Progenitor cell of endocrine pancreas (in vitro differentiated cells): ENCODE data around the gene NTRK2. TPM values are rescaled to one million over a fixed set of nuclear protein-coding genes. Genes with fewer than 3 reads are reported as not detected.

Experiments
- DNase-seq: peaks from one replicate; pipeline ENCODE4 v3.0.0; 2021; ENCODE audit warnings: low spot score; ENCODE audit not compliant: unreplicated experiment
- H3K27ac Mint-ChIP-seq: 2 replicates; pipeline ENCODE4 v1.8.0; 2021; ENCODE audit warnings: mild to moderate bottlenecking, moderate library complexity, mixed read lengths
- H3K27me3 Mint-ChIP-seq: 2 replicates; pipeline ENCODE4 v1.8.0; 2021; ENCODE audit warnings: mixed read lengths
- H3K36me3 Mint-ChIP-seq: 2 replicates; pipeline ENCODE4 v1.8.0; 2022; ENCODE audit warnings: mixed read lengths; ENCODE audit not compliant: insufficient read depth
- H3K4me1 Mint-ChIP-seq: 2 replicates; pipeline ENCODE4 v1.8.0; 2021; ENCODE audit warnings: low read depth, mixed read lengths
- H3K4me3 Mint-ChIP-seq: 2 replicates; pipeline ENCODE4 v1.8.0; 2021; ENCODE audit warnings: low read depth, mild to moderate bottlenecking, moderate library complexity, mixed read lengths
- H3K9me3 Mint-ChIP-seq: 2 replicates; pipeline ENCODE4 v1.8.0; 2021; ENCODE audit warnings: low read depth, mixed read lengths
- CTCF ChIP-seq: fragments of 200-600 bp; sonication (generic); IDR thresholded peaks from one replicate; pipeline ENCODE4 v1.5.0; 2021; ENCODE audit warnings: antibody characterized with exemption, mild to moderate bottlenecking; ENCODE audit not compliant: unreplicated experiment
- total RNA-seq: library from RNA; stranded (reverse); gene quantifications from 2 replicates; pipeline ENCODE4 v1.2.1, GENCODE V29; 2021

NTRK2 gene
- total RNA-seq, 1 donor from 2014 or later = 4.7 TPM

GRCh38 chr9:84780385-84780784 lies 110.9 kb downstream of the NTRK2 start:
- Mint-ChIP-seq H3K27ac (no peak overlapping the region), H3K36me3 (no peaks in the 10 kb centered on the region), H3K9me3 (no peaks in the 10 kb centered on the region), H3K4me1 (peaks cover 1% of the 10 kb centered on the region), H3K4me3 (no peak overlapping the region), H3K27me3 (peaks cover 7% of the 10 kb centered on the region)
- no peak for DNase-seq
- no peak for TF ChIP-seq CTCF

GRCh38 chr9:84781458-84781857 lies 111.9 kb downstream of the NTRK2 start:
- TF ChIP-seq CTCF = peak; percentile 54
- Mint-ChIP-seq H3K27ac (no peak overlapping the region), H3K36me3 (no peaks in the 10 kb centered on the region), H3K9me3 (no peaks in the 10 kb centered on the region), H3K4me1 (peaks cover 1% of the 10 kb centered on the region), H3K4me3 (no peak overlapping the region), H3K27me3 (peaks cover 7% of the 10 kb centered on the region)
- DNase-seq = no peak

GRCh38 chr9:84781931-84782866 lies 112.7 kb downstream of the NTRK2 start:
- H3K4me1 Mint-ChIP-seq = peaks cover 1% of the 10 kb centered on the region
- no peaks in the 10 kb centered on the region for H3K9me3 Mint-ChIP-seq
- H3K27me3 Mint-ChIP-seq = peaks cover 7% of the 10 kb centered on the region
- no peak overlapping the region for H3K27ac Mint-ChIP-seq
- DNase-seq = no peak
- TF ChIP-seq CTCF = no peak
- no peak overlapping the region for H3K4me3 Mint-ChIP-seq
- H3K36me3 Mint-ChIP-seq = no peaks in the 10 kb centered on the region

- peaks cover 7% of the 10 kb centered on the region for H3K27me3 Mint-ChIP-seq
- H3K4me1 Mint-ChIP-seq = peaks cover 14% of the 10 kb centered on the region
- TF ChIP-seq CTCF = no peak
- H3K9me3 Mint-ChIP-seq = no peaks in the 10 kb centered on the region
- no peak overlapping the region for H3K4me3 Mint-ChIP-seq
- H3K27ac Mint-ChIP-seq = no peak overlapping the region
- no peaks in the 10 kb centered on the region for H3K36me3 Mint-ChIP-seq
- DNase-seq = no peak
These were observed 116.4 kb downstream of the NTRK2 start for GRCh38 chr9:84785792-84786547.

GRCh38 chr9:84788803-84789462 lies 119.4 kb downstream of the NTRK2 start:
- DNase-seq = no peak
- H3K27ac Mint-ChIP-seq = peak overlapping the region; percentile 67

More at GRCh38 chr9:84788803-84789462, 119.4 kb downstream of the NTRK2 start:
- no peak for TF ChIP-seq CTCF
- H3K9me3 Mint-ChIP-seq = no peaks in the 10 kb centered on the region
- peaks cover 13% of the 10 kb centered on the region for H3K4me1 Mint-ChIP-seq
- no peaks in the 10 kb centered on the region for H3K27me3 Mint-ChIP-seq
- H3K36me3 Mint-ChIP-seq = no peaks in the 10 kb centered on the region
- no peak overlapping the region for H3K4me3 Mint-ChIP-seq
